ENCODE measurements around the gene MACROH2A2.

GRCh38 chr10:70119623-70120022 lies 67.0 kb downstream of the MACROH2A2 start:
- TF ChIP-seq CTCF (IDR thresholded peaks at IDR 0.05) (no peak), SIN3A (IDR thresholded peaks at IDR 0.05; ENCODE audit: borderline replicate concordance, insufficient read depth, low read depth, low read length) (no peak), POLR2AphosphoS5 (IDR thresholded peaks at IDR 0.05; ENCODE audit: low read depth, low read length) (no peak), REST (IDR thresholded peaks at IDR 0.05; ENCODE audit: insufficient read depth in 1 of 2, low read depth in 2 of 2, low read length in 1 of 2) (no peak)
